MM.1S (cell line): Measurements from ENCODE around the gene CDKL1.

Experiments
- DNase-seq: peaks from one replicate; pipeline ENCODE4 v3.0.0-alpha.2; 2015
- H2AFZ ChIP-seq: fragments of 300-600 bp; sonication (generic); 2 replicates; pipeline ENCODE4 v1.6.0; 2016; ENCODE audit warnings: antibody characterized with exemption, low read length
- H3F3A ChIP-seq: fragments of 300-600 bp; sonication (generic); 2 replicates; pipeline ENCODE4 v1.6.1; 2016; ENCODE audit warnings: mild to moderate bottlenecking, antibody characterized with exemption, low read length, moderate library complexity, mixed read lengths; ENCODE audit not compliant: insufficient read depth
- H3K27ac ChIP-seq: fragments of 300-600 bp; sonication (generic); 2 replicates; pipeline ENCODE4 v1.5.1; 2016; ENCODE audit warnings: mild to moderate bottlenecking, low read length
- H3K27me3 ChIP-seq: fragments of 300-600 bp; sonication (generic); replicated peaks from 2 replicates; pipeline ENCODE4 v1.6.0; 2016; ENCODE audit warnings: low read length; ENCODE audit not compliant: insufficient read depth
- H3K36me3 ChIP-seq: fragments of 300-600 bp; sonication (generic); replicated peaks from 2 replicates; pipeline ENCODE4 v1.6.1; 2016; ENCODE audit warnings: mild to moderate bottlenecking, low read length, mixed read lengths; ENCODE audit not compliant: insufficient read depth
- H3K4me1 ChIP-seq: fragments of 300-600 bp; sonication (generic); 2 replicates; pipeline ENCODE4 v1.6.1; 2016; ENCODE audit warnings: low read length, mixed read lengths
- H3K4me2 ChIP-seq: fragments of 300-600 bp; sonication (generic); 2 replicates; pipeline ENCODE4 v1.6.0; 2016; ENCODE audit warnings: low read depth, low read length
- H3K4me3 ChIP-seq: fragments of 300-600 bp; sonication (generic); 2 replicates; pipeline ENCODE4 v1.5.1; 2016; ENCODE audit warnings: low read length, mixed read lengths
- H3K79me2 ChIP-seq: fragments of 300-600 bp; sonication (generic); 2 replicates; pipeline ENCODE4 v1.6.1; 2016; ENCODE audit warnings: mixed run types, low read length, mixed read lengths
- H3K9ac ChIP-seq: fragments of 300-600 bp; sonication (generic); 2 replicates; pipeline ENCODE4 v1.6.1; 2016; ENCODE audit warnings: low read length, mixed read lengths
- H3K9me2 ChIP-seq: fragments of 300-600 bp; sonication (generic); replicated peaks from 2 replicates; pipeline ENCODE4 v1.6.1; 2016; ENCODE audit warnings: mild to moderate bottlenecking, low read length, mixed read lengths; ENCODE audit not compliant: insufficient read depth
- H3K9me3 ChIP-seq: fragments of 300-600 bp; sonication (generic); replicated peaks from 2 replicates; pipeline ENCODE4 v1.6.1; 2016; ENCODE audit warnings: mild to moderate bottlenecking, low read length, mixed read lengths; ENCODE audit not compliant: insufficient read depth
- H4K20me1 ChIP-seq: fragments of 300-600 bp; sonication (generic); 2 replicates; pipeline ENCODE4 v1.6.1; 2016; ENCODE audit warnings: mild to moderate bottlenecking, low read length, moderate library complexity, mixed read lengths; ENCODE audit not compliant: insufficient read depth
- EZH2 ChIP-seq: fragments of 300-600 bp; sonication (generic); optimal IDR thresholded peaks from 2 replicates; pipeline ENCODE3; 2017; ENCODE audit warnings: low read depth, mild to moderate bottlenecking, antibody characterized with exemption, low read length, mixed read lengths
- EZH2phosphoT487 ChIP-seq: fragments of 300-600 bp; sonication (generic); IDR thresholded peaks from 2 replicates; pipeline ENCODE4 v1.6.1; 2018; ENCODE audit warnings: antibody characterized with exemption, low read length
- TF ChIP-seq, protein P1 (sequence below): fragments of 300-600 bp; sonication (generic); IDR thresholded peaks from 2 replicates; pipeline ENCODE4 v1.5.1; 2016; ENCODE audit warnings: antibody characterized with exemption, low read length, mixed read lengths

The CDKL1 gene

DNA sequence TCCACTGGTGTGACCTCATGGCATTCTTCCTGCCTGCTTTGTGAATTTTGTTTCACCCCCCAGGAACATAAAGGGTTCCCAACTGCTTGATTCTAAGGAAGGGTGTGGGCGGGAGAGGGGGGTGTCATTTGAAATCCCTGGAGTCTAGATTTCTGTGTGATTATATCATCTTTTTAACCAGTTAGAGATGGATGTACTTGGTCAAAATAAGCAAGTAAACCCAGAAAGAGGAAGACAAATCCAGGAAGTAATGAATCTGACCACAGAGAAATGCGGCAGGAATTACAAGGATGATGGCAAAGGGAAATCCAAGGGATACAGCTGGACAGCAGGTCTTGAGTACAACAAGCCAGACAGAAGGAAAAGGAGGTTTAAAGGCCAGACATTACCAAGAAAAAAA, 45.7 kb downstream of the CDKL1 start:
- no peak for DNase-seq
- Histone ChIP-seq H3K36me3 (no peaks in the 10 kb centered on the region), H3K9ac (no peak overlapping the region), H3K9me2 (no peaks in the 10 kb centered on the region), H3F3A (no peaks in the 10 kb centered on the region), H3K4me3 (no peak overlapping the region), H2AFZ (no peak overlapping the region), H3K9me3 (no peaks in the 10 kb centered on the region), H3K79me2 (no peaks in the 10 kb centered on the region), H4K20me1 (no peaks in the 10 kb centered on the region), H3K27ac (no peak overlapping the region), H3K4me2 (no peak overlapping the region), H3K27me3 (no peaks in the 10 kb centered on the region), H3K4me1 (no peaks in the 10 kb centered on the region)
- TF ChIP-seq, protein P1, sequence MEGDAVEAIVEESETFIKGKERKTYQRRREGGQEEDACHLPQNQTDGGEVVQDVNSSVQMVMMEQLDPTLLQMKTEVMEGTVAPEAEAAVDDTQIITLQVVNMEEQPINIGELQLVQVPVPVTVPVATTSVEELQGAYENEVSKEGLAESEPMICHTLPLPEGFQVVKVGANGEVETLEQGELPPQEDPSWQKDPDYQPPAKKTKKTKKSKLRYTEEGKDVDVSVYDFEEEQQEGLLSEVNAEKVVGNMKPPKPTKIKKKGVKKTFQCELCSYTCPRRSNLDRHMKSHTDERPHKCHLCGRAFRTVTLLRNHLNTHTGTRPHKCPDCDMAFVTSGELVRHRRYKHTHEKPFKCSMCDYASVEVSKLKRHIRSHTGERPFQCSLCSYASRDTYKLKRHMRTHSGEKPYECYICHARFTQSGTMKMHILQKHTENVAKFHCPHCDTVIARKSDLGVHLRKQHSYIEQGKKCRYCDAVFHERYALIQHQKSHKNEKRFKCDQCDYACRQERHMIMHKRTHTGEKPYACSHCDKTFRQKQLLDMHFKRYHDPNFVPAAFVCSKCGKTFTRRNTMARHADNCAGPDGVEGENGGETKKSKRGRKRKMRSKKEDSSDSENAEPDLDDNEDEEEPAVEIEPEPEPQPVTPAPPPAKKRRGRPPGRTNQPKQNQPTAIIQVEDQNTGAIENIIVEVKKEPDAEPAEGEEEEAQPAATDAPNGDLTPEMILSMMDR = no peak
- TF ChIP-seq EZH2 (no peak), EZH2phosphoT487 (no peak)

DNA sequence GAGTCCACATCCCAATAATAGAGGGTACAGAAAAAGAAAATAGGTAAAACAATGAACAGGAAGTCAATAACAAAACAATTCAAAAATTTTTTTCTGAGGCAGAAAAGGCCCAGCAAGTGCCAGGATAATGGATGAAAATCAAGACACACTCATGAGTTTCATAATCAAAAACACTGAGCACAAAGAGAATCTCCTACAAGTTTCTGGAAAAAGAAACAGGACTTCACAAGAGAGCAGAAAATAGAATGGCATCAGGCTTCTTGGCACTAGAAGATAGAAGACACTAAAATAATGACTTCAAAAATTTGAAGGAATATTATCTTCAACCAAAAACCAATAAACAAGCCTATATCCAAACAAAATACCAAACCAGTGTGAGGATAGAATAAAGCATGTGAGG, 47.7 kb downstream of the CDKL1 start:
- Histone ChIP-seq H3F3A (no peaks in the 10 kb centered on the region), H4K20me1 (no peaks in the 10 kb centered on the region), H3K4me2 (no peak overlapping the region), H3K27ac (no peak overlapping the region), H3K9me3 (no peaks in the 10 kb centered on the region), H3K9me2 (no peaks in the 10 kb centered on the region), H3K4me3 (no peak overlapping the region), H3K27me3 (no peaks in the 10 kb centered on the region), H3K36me3 (no peaks in the 10 kb centered on the region), H3K79me2 (no peaks in the 10 kb centered on the region), H3K9ac (no peak overlapping the region), H3K4me1 (no peaks in the 10 kb centered on the region), H2AFZ (no peak overlapping the region)
- TF ChIP-seq EZH2phosphoT487 = no peak
- no peak for TF ChIP-seq EZH2
- TF ChIP-seq, protein P1 = no peak
- DNase-seq = no peak

DNA sequence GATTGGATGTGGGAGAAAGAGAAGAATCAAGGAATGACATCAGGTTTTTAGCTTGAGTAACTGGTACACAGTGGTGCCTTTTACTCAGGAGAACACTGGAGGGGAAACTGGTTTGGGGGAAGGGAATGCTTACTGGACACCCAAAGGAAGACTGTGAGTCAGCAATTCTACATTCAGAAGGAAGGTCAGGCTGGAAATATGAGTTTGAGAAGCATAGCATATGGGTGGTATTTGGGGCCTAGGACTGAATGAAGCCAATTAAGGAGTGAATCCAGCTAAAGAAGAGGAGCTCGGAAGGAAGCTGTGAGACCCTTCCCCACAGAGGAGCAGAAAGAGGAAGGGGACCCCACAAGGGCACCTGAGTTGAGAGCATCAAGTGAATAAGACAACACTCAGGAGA, 49.2 kb downstream of the CDKL1 start:
- Histone ChIP-seq H4K20me1 (no peaks in the 10 kb centered on the region), H3K9ac (no peak overlapping the region), H3K36me3 (no peaks in the 10 kb centered on the region), H3K4me2 (no peak overlapping the region), H3K9me3 (no peaks in the 10 kb centered on the region), H3K4me3 (no peak overlapping the region), H3K27me3 (no peaks in the 10 kb centered on the region), H3K9me2 (no peaks in the 10 kb centered on the region), H3F3A (no peaks in the 10 kb centered on the region), H3K79me2 (no peaks in the 10 kb centered on the region), H3K27ac (no peak overlapping the region), H3K4me1 (no peaks in the 10 kb centered on the region), H2AFZ (no peak overlapping the region)
- DNase-seq = no peak
- TF ChIP-seq, protein P1 = no peak
- TF ChIP-seq EZH2phosphoT487 (no peak), EZH2 (no peak)
